Sigmoid colon (tissue), 7 donors: ENCODE data around the gene GAD2. TPM values are rescaled to one million over a fixed set of nuclear protein-coding genes. Genes with fewer than 3 reads are reported as not detected.

Experiments used
- DNase-seq: peaks from one replicate; pipeline ENCODE4 v3.0.0-alpha.2; 2019
- H3K27ac ChIP-seq, 4 donors: fragments of 200-600 bp; sonication (generic); one replicate each; pipeline ENCODE4 v1.5.1; 2016 to 2019; ENCODE audit warnings: mild to moderate bottlenecking in 1 of 4
- H3K27me3 ChIP-seq, 3 donors: fragments of 200-600 bp; sonication (generic); one replicate each; pipeline ENCODE4 v1.5.1; 2019; ENCODE audit warnings: mild to moderate bottlenecking in 1 of 3
- H3K36me3 ChIP-seq, 4 donors: fragments of 200-600 bp; sonication (generic); one replicate each; pipeline ENCODE4 v1.5.1; 2016 to 2019
- H3K4me1 ChIP-seq, 4 donors: fragments of 200-600 bp; sonication (generic); one replicate each; pipeline ENCODE4 v1.5.1; 2017 to 2019
- H3K4me3 ChIP-seq, 4 donors: fragments of 200-600 bp; sonication (generic); one replicate each; pipeline ENCODE4 v1.5.1; 2017 to 2019; ENCODE audit warnings: mild to moderate bottlenecking in 2 of 4, moderate library complexity in 1 of 4
- H3K9me3 ChIP-seq, 4 donors: fragments of 200-600 bp in 3 of 4; sonication (generic) in 3 of 4; one replicate each; pipeline versions ENCODE4 v1.5.1 to v1.6.1; 2013 to 2019
- EP300 ChIP-seq, 4 donors: sonication (generic); formaldehyde crosslinking; IDR thresholded peaks; one replicate each; pipeline ENCODE4 v1.6.1; 2017; ENCODE audit warnings: antibody characterized with exemption in 4 of 4
- POLR2A ChIP-seq, 2 donors: fragments of 450-650 bp; IDR thresholded peaks; one replicate each; pipeline ENCODE4 v1.6.1; 2016; ENCODE audit warnings: antibody characterized with exemption in 2 of 2, mild to moderate bottlenecking in 2 of 2, moderate library complexity in 2 of 2
- POLR2AphosphoS5 ChIP-seq, 4 donors: sonication (generic); formaldehyde crosslinking; IDR thresholded peaks; one replicate each; pipeline ENCODE4 v1.6.1; 2017; ENCODE audit warnings: antibody characterized with exemption in 4 of 4
- WGBS, 2 donors: extraction: QIAGEN DNeasy Blood & Tissue Kit; methylation state at CpG; one replicate each; pipeline ENCODE4 v1.1.7; 2013; 5-methylcytosine and 5-hydroxymethylcytosine counted together
- intact Hi-C: fragments of 100-400 bp; cut with DNase I; formaldehyde crosslinking; loops from one replicate; pipeline ENCODE4 v1.15.1; 2023
- polyA plus RNA-seq, 3 donors: library from polyadenylated mRNA; stranded (reverse); fragments of 200-250 nt; gene quantifications; one replicate each; pipeline ENCODE4 v1.2.3, GENCODE V29; 2013
- total RNA-seq, 4 donors: library from RNA; depleted of rRNA; stranded (reverse); fragments of >200 nt; gene quantifications; one replicate each; pipeline ENCODE4 v1.1.0, GENCODE V29; 2016
- TF ChIP-seq, protein P1 (sequence below), 4 experiments: fragments of 450-650 bp in 3 of 4; fragments of 200-600 bp in 1 of 4; IDR thresholded peaks; one replicate each; pipeline ENCODE4 v1.5.1; 2016 to 2019; ENCODE audit warnings: antibody characterized with exemption in 4 of 4, mild to moderate bottlenecking in 3 of 4, moderate library complexity in 2 of 4
- donor health status: healthy with polysubstance abuse.
- donor health status: Bipolar disorder and iron deficiency.
- donor health status: healthy.

The GAD2 gene
- total and polyA plus RNA-seq, 7 donors, result not detected

DNA sequence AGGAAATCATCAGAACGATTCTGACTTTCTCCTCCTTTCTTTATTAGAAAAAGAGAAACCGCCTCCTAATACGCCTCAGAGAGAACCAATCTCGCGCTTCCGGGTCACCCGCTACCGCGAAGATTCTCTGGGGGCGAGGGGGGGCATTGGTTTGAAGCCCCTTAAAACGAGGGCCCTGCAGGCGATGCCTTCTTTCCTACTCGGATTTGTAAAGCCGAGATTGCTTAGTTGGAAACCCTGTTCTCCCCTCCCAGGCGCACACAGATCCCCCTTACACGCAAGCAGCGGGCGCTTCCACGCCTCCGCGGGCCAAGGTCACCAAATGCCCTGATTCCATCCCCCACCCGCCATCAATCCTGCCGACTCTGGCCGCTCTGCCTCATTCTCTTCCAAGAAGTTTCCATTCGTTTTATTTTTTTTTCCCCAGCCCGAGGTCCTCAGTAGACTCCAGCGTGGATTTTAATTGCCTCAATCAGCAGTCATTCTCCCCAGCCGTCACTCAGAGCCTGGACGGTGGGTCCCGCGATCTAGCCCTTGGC lies 1.1 kb upstream of the GAD2 start:
- Histone ChIP-seq H3K4me3 (peak overlapping the region in 1 of 4 donors; percentile 23), H3K27ac (no peak overlapping the region), H3K4me1 (peaks cover 0 to 32% (median 28%) of the 10 kb centered on the region in 4 donors), H3K36me3 (no peaks in the 10 kb centered on the region), H3K9me3 (no peaks in the 10 kb centered on the region), H3K27me3 (peaks cover 37 to 99% (median 73%) of the 10 kb centered on the region in 3 donors)
- TF ChIP-seq, protein P1, sequence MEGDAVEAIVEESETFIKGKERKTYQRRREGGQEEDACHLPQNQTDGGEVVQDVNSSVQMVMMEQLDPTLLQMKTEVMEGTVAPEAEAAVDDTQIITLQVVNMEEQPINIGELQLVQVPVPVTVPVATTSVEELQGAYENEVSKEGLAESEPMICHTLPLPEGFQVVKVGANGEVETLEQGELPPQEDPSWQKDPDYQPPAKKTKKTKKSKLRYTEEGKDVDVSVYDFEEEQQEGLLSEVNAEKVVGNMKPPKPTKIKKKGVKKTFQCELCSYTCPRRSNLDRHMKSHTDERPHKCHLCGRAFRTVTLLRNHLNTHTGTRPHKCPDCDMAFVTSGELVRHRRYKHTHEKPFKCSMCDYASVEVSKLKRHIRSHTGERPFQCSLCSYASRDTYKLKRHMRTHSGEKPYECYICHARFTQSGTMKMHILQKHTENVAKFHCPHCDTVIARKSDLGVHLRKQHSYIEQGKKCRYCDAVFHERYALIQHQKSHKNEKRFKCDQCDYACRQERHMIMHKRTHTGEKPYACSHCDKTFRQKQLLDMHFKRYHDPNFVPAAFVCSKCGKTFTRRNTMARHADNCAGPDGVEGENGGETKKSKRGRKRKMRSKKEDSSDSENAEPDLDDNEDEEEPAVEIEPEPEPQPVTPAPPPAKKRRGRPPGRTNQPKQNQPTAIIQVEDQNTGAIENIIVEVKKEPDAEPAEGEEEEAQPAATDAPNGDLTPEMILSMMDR (IDR thresholded peaks at IDR 0.05), result no peak
- no peak for TF ChIP-seq POLR2AphosphoS5 (IDR thresholded peaks at IDR 0.05)
- WGBS, 2 donors, result 2 to 11% methylated on average over 31 of the region's 31 CpGs
- intact Hi-C loops, result no loop called here
- no peak for DNase-seq

DNA sequence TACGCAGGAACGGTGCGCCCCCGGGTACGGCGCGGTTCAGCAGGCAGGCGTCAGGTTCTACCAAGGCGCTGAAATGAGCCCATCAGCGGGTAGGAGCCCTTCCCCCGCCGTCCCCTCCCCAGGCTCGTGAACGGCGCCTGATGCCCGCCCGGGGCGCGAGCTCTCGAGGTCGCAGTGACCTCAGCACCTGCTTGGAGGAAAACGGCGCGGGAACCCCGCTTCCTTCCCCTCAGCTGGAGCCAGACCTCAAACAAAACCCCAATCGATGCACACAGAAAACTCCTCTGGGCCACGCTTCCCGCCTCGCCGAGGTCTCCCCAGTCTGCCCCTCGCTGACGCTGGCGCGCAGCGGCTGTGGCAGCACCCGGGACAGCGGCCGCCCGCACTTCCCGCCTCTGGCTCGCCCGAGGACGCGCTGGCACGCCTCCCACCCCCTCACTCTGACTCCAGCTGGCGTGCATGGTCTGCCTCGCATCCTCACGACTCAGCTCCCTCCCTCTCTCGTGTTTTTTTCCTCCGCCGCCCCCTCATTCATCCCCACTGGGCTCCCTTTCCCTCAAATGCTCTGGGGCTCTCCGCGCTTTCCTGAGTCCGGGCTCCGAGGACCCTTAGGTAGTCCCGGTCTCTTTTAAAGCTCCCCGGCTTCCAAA lies 514 bp upstream of the GAD2 start:
- Histone ChIP-seq H3K4me1 (peaks cover 0 to 32% (median 28%) of the 10 kb centered on the region in 4 donors), H3K27ac (no peak overlapping the region), H3K9me3 (no peaks in the 10 kb centered on the region), H3K27me3 (peaks cover 37 to 99% (median 73%) of the 10 kb centered on the region in 3 donors), H3K4me3 (peak overlapping the region in 2 of 4 donors; percentile 0 to 23), H3K36me3 (no peaks in the 10 kb centered on the region)
- 1 to 9% methylated on average over 57 of the region's 57 CpGs for WGBS, 2 donors
- intact Hi-C loops, result no loop called here
- TF ChIP-seq, protein P1 (IDR thresholded peaks at IDR 0.05), result no peak
- no peak for TF ChIP-seq POLR2A (IDR thresholded peaks at IDR 0.05)
- no peak for DNase-seq

DNA sequence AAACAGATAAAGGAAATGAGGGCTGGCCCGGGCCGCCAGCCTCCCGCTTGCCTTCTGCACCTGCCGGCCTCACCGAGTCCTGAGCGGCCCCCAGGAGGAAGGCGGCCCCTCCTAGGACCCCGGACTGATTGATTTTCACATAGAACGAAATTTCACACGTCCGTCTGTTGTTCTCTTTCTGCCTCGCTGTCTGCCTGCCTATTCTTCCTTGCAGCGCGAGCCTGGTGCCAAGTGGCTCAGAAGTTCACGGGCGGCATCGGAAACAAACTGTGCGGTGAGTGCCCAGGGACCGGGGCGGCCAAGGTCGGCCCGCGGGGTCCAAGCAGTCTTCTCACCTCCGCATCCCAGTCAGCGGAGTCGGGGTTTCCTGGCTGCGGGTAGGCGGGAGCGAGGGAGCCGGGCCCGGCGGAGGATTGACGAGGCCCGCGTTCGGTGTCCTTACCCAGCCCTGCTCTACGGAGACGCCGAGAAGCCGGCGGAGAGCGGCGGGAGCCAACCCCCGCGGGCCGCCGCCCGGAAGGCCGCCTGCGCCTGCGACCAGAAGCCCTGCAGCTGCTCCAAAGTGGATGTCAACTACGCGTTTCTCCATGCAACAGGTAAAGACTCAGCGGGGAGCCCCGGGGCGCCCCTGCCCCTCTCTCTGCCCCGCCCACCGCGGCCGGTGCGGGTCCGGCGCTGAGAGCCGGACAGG lies 967 bp downstream of the GAD2 start:
- H3K4me3 ChIP-seq, result no peak overlapping the region
- WGBS, 2 donors, result 2 to 9% methylated on average over 64 of the region's 64 CpGs

DNA sequence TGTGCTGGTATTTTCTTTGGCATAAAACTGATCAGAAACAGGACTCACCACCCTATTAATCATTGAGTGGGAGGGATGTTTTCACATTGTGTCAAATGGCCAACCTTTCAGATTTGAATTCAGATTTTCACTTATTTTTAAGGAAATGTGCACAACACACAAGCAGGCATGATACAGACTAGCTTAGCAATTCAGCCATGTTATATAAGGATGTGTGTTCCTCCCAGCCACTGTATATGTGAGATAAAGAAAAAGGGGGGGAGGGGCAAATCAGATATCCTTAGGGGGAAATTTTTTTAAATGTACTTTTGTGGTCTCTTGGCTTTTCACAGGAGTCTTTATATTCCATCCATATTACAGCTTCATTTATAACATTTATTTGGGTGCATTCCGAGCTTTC lies 3.1 kb downstream of the GAD2 start:
- Histone ChIP-seq H3K4me1 (peaks cover 0 to 32% (median 28%) of the 10 kb centered on the region in 4 donors), H3K36me3 (no peaks in the 10 kb centered on the region), H3K9me3 (no peaks in the 10 kb centered on the region), H3K27ac (no peak overlapping the region), H3K4me3 (no peak overlapping the region), H3K27me3 (peaks cover 31 to 98% (median 45%) of the 10 kb centered on the region in 3 donors)
- 40 to 51% methylated on average over 1 of the region's 1 CpG for WGBS, 2 donors
- DNase-seq, result no peak
- intact Hi-C loops, result no loop called here
- TF ChIP-seq EP300 (IDR thresholded peaks at IDR 0.05) (no peak), POLR2A (IDR thresholded peaks at IDR 0.05) (no peak), POLR2AphosphoS5 (IDR thresholded peaks at IDR 0.05) (no peak)
- TF ChIP-seq, protein P1 (IDR thresholded peaks at IDR 0.05), result no peak

More for the DNA sequence above, 967 bp downstream of the GAD2 start:
- TF ChIP-seq, protein P1 (IDR thresholded peaks at IDR 0.05), result no peak
- TF ChIP-seq POLR2A (IDR thresholded peaks at IDR 0.05) (no peak), EP300 (IDR thresholded peaks at IDR 0.05) (no peak), POLR2AphosphoS5 (IDR thresholded peaks at IDR 0.05) (no peak)
- DNase-seq, result no peak
- Histone ChIP-seq H3K9me3 (no peaks in the 10 kb centered on the region), H3K27ac (no peak overlapping the region), H3K36me3 (no peaks in the 10 kb centered on the region), H3K27me3 (peaks cover 37 to 100% (median 67%) of the 10 kb centered on the region in 3 donors), H3K4me1 (peaks cover 0 to 32% (median 28%) of the 10 kb centered on the region in 4 donors)
- intact Hi-C loops, result no loop called here
